HL-60/S4 (cell line): Measurements from ENCODE around the gene ZRANB1.

Source experiments
- in situ Hi-C: fragments of 300-500 bp; cut with MboI; formaldehyde crosslinking; loops from 2 replicates; pipeline ENCODE4 v1.14.3; 2022; ENCODE audit warnings: low sequenced_read_pairs

The ZRANB1 gene

GRCh38 chr10:125017547-125018298 lies 75.8 kb downstream of the ZRANB1 start:
- in situ Hi-C loops = no loop called here

DNA sequence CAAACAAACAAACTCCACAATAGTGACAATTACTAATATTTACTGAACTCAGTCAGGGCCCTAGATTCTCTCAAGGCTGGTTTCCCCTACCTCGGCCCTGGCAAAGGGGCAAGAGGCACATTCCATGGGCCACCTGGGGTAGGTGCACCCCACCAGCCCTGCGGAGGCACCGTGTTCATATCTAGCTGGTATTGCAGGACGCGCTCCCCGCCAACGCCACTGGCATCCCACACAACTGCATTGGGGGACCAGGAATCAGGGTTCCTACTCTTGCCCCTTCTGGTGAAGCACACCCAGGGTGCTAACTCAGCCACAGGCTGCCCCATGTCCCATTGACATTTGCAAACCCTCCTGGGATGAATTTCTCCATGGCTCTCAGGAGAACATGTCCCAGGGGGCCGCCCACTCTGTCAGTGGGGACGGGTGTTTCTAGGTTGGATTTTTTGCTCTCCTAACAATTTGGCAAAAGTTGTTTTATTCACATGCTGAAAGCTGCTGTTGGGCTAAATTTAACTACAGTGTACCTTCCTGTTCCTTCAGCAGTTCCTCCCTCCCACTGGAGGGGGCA lies 76.7 kb downstream of the ZRANB1 start:
- in situ Hi-C loops = no loop called here

GRCh38 chr10:125020386-125020785 lies 78.5 kb downstream of the ZRANB1 start:
- in situ Hi-C loops = no loop called here

DNA sequence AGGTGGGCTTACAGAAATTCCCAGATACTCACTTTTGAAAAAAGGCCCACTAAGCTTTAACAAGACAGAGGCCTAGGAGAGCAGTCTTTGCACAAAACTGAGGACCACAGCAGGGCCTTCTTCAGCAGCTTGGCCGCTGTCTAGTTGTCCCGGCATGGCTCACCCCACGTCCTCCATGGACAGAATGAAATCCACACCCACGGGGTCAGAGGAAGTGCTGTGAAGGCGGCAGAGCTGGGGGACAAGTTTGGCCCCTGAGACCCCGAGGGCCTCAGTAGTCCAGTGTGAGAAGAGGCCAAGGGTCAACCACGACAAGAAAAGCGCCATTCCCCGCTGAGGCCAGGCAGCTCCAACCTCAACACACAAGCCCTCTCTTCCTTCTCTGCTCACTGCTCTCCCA lies 78.9 kb downstream of the ZRANB1 start:
- in situ Hi-C loops = no loop called here

GRCh38 chr10:125021686-125022344 lies 79.9 kb downstream of the ZRANB1 start:
- in situ Hi-C loops = no loop called here

DNA sequence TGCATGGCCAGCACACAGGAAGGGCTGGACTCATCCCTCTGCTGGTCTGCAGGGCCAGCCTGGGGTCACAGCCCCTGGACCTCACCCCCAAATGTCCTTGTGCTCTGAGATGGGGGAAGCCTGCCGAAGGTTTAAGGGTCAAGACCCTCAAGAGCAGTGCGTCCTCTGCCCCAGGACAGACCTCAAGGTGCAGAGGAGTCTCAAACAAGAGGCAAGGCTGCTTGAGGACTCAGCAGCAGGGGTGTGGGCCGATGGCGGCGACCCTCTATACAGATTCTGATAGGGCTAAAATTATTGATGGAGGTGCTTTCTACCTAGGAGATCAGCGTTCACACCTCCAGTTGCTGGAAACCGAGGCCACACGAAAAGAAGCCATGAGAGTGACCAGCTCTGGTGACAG lies 80.7 kb downstream of the ZRANB1 start:
- in situ Hi-C loops = no loop called here

GRCh38 chr10:125023255-125023654 lies 81.3 kb downstream of the ZRANB1 start:
- in situ Hi-C loops = no loop called here

DNA sequence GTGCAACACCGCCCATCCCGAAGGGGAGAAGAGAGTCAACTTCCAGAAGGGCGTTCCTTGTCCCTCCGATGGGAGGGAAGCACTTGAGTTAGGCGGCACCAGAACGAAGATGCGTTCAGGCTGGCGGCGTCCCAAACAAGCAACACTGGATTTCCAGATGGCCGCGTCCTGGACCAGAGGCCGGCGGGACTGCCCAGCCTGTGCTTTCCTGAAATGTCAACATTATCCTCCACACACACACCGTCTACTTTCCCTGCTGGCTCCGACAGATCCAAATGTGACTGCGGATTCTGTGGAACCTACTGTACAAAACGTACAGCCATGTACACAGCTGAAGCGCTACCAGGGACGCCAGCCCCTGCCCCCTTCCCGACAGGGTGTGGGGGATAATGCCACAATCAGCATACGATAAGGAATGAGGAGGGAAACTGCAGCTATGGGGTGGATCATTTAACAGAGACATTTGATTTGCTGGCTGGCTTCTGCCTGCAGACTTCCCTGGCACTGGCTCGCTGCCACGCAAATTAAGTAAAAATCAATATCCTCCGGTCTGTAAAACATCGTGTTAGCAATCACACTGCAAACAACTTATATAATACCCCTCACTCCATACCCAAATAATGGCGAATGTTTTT lies 82.1 kb downstream of the ZRANB1 start:
- in situ Hi-C loops = no loop called here

DNA sequence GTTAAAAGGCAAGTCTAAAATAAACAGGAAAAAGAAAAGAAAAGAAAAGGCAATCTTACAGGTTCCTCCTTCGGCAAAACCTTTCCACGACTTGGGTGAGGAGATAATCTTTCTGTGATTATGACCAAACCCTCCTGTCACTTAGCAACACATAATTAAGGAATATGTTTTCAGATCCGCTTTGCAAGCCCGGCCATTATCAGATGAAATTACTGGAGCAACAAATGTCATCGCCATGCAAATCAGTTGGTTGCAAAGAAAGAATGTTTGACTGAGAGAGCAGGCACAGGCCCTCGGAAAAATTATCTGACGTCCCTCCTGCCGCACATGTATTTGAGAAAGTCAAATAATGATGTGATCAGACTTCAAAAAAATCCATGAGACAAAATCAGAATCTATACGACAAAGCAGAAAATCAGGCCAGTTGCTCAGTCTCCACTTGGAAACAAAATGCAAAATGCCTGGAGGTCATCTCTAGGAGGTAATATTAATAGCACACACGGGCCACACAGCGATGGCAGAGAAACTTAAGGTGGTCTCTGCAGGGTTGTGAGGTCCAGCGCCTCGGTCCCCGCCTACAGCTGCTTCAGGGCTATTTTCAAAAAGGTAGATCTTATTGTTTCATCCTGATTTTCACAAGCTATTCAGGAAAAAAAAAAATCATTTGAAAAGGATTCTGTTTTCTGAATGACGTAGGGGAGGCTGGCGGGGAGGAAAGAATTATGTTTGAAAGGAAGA lies 82.7 kb downstream of the ZRANB1 start:
- in situ Hi-C loops = no loop called here

DNA sequence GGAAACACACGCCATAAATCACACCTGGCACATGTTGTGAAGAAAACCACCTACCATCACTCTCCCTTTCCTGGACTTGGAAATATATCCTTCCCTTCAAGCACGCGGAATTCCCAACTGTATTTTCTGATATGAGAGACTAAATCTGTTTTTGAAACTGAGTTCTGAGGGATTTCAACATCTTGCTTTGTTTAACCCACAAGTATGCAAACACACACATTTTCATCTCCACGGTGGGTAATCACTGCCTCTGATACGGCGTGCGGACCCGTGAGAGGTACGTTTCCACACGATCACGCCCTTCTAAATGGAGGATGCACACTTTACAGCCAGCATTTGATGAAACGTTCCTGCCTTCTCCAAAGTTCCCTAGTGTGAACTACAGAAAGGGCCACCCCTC lies 83.4 kb downstream of the ZRANB1 start:
- in situ Hi-C loops = no loop called here

DNA sequence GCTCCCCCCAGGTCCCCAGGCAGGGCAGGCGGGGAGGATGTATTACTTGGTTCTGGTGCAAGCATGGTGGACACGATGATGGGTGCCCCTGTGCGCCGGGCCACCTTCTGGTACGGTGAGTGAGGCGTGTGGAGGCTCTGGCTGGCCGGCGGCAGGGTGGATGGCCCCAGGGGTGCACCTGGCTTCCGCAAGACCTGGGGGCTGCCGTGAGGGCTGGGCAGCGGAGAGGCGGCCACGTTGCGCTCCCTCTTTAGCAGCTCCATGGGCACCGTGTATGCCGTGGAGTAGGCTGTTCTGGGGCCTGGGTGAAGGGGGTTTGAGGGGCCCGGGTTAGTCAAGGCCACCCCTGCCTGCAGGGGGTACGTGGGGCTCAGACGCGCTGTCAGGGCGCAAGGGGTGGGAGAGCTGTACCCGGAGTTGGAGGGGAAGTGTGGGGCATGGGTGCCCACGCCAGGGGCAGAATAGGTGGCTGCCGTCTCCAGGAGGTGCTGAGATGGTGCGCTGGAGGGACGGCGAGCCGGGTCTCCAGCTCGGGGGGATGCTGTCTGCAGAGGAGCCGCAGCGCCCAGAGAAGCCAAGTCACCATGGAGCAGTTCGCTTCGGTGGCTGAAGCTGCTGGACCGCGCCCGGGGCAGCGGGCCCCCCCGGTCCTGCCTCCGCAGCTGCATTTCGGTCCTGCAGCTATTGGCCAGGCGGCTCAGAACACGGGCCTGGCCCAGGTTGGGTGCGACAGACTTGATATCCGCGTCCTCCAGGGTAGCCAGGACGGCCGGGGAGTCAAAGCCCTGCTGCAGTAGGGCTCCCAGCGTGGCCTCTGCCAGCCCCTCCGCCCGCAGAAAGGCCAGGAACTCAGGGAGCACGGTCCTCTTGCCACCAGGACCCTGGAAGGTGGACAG lies 84.4 kb downstream of the ZRANB1 start:
- in situ Hi-C loops = no loop called here

- in situ Hi-C loops = no loop called here
Measured at GRCh38 chr10:125026974-125027735, 85.2 kb downstream of the ZRANB1 start.

DNA sequence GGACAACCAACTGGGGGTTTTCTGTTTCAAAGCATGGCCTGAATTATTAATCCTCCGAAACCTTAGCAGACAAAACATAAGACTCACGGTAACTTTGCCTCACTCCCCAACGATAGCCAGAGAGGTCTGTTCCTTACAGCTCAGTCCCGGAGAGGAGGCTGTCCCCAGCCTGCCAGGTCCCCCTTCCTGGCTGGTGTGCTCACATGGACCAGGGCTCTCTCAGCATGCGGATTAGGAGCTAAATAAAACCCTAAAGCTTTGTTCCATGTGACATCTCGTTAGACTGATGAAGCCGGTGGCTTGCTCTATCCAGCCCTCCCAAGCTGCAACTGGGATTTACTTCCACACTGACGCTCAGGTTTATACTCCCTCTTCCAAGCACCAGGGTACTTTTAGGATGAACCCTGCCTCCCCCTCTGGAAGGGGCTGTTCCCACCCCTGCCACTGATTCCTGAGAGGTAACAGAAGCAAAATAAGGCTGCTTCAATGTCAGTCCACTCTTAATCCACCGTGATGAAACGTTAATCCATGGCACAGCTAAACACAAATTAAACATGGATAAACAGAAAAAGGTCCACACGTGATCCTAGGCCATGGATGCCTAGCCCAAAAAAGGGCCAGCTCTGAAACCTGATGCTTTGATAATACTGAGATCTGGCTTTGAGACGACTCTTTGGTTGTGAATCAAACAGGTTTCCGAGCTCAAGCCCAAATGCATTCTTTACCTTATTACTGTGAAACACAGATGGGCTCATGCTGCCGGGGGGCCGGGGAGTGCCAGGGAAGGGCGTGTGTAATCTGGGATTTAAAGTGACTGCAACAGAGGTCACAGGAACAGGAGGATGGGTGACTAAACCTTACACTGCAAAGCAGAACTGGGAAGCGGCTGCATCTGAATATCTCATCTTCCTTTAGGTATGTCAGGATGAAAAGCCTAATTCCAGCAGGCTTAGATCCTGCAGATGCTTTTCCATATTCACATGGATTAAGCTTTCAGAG lies 86.2 kb downstream of the ZRANB1 start:
- in situ Hi-C loops = no loop called here

DNA sequence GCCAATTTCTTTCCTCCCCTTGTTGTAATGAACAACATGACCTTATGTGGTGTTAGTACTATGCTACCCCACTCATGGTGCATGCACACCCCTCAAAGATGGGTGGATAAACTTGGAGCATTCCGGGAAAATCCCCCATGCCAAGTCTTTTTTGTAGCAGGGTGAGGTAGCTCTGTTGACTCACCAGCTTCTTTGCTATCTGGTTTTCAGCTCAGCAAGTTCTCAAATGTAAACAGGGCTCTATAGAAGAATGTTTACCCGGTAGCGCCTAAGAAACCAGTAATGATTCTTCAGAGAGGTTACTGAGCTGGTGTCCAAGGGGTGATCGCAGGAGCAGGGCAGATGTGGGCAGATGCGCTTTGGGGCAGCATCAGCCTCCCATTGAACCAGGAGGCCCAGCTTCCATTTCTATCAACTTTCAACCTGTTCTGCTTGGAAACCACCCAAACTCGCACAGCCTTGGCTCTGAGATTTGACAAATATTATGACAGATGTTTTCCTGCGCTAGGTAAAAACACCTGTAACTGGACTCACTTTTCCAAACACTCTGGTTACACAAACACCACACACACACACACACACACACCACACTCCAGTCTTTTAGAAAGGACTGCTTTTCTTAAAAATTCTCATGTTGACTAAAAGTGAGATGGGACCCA lies 87.8 kb downstream of the ZRANB1 start:
- in situ Hi-C loops = no loop called here

DNA sequence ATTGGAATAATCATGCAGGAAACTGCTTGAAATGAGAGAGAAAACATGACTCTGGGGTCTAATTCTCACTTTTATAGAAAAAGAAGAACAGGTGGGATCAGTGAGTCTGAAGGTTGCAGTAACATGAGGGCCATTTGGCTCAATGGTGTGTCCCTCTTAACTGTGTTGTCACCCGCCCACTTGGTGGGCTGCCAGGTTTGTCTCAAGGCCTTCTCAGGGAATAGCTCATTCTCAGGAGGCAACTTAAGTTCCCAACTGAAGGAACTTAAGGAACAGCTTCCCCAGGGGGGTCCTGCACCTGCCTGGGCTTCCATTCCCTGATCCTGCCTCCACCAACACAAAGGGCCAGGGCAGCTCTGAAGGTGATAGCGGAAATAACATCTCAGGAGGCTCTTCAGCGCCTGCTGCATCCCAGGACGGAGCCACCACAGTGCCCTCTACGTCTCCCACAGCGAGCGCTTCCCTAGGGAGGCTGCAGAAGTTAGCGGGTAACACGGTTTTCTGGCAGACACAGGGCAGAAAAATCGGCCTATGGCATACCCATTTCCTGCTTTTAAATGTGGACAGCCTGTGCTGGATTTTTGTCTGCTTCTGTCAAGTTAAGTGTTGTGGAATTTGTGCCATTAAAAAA lies 88.8 kb downstream of the ZRANB1 start:
- in situ Hi-C loops = no loop called here

DNA sequence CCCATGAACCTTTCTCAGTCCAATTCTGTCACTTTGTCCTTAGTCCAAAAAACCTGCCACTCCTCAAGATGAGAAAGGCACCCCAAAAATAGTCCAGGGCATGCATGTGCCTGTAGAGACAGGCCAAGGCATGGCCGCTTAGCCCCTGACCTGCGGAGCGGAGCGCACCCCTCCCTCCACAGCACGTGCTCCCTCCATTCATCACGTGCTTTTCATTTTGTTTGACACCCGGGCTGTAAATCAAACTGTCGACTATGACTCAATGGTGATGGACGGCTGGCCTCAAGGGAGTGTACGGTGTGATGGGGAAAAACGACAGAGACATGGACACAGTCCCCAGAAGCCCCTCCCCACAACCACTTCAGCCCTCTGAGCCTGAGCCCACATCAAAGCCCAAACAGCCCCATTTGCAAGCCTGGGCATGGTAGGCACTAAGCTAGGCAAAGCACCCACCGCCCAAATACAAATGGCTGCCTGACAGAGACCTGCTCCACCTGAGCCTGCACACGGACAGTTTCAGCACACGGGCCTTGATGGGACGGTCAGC lies 90.6 kb downstream of the ZRANB1 start:
- in situ Hi-C loops = no loop called here
